ENCODE measurements around the gene SMARCAL1. TPM values are rescaled to one million over a fixed set of nuclear protein-coding genes. Genes with fewer than 3 reads are reported as not detected.

The SMARCAL1 gene
- total RNA-seq, 1 experiment from 2014 or later: 20.9 TPM

DNA sequence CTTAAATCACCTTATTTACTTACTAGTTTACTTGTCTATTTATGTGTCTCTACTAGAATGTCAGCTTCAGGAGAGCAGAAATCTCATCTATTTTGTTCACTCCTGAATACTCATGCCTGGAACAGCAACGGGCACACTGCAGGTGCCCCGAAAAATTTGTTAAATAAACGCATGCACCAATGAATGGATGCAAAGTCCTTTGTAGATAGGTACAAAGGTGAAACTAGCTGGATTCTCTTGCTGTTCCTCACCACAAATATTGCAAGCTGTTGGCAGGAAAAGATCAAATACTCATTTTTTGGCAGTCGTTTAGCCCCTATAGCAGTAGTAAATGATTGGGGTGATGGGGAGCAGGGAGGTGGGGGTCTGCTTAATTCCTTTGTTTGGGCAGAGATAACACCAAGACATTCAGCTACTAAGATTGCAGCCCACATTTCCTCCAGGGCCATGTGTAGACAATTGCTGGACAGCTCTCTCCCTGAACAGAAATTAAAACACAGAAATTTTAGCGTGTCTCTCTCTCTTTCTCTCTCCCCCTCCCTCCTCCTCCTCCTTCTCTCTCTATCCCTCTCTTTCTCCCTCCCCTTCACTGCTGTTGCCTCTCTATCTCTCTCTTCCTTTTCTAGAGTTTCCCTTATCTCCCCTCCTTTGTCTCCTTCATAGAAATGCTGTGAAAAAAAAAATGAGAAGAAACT is 45.4 kb upstream of the SMARCAL1 start:
- Mint-ChIP-seq H3K27me3 (ENCODE audit: low read depth) (peaks cover 32% of the 10 kb centered on the region), H3K36me3 (no peaks in the 10 kb centered on the region), H3K4me1 (peaks cover 28% of the 10 kb centered on the region), H3K4me3 (no peak overlapping the region), H3K9me3 (no peaks in the 10 kb centered on the region), H3K27ac (no peak overlapping the region)
- CTCF ChIA-PET: no interaction called here
- POLR2A ChIA-PET: no interaction called here
- DNase-seq (ENCODE audit: low spot score): no peak
- no peak for ATAC-seq
- TF ChIP-seq MXD4 (CRISPR knock-in tag; IDR thresholded peaks at IDR 0.05; ENCODE audit: borderline replicate concordance): no peak
- TF ChIP-seq, protein P1, sequence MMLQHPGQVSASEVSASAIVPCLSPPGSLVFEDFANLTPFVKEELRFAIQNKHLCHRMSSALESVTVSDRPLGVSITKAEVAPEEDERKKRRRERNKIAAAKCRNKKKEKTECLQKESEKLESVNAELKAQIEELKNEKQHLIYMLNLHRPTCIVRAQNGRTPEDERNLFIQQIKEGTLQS (CRISPR knock-in tag; conservative IDR thresholded peaks at IDR 0.05): no peak
- TF ChIP-seq ZNF232 (CRISPR knock-in tag; IDR thresholded peaks at IDR 0.05): no peak
- no peak for TF ChIP-seq SMAD4 (CRISPR knock-in tag; IDR thresholded peaks at IDR 0.05)
- TF ChIP-seq, protein P2, sequence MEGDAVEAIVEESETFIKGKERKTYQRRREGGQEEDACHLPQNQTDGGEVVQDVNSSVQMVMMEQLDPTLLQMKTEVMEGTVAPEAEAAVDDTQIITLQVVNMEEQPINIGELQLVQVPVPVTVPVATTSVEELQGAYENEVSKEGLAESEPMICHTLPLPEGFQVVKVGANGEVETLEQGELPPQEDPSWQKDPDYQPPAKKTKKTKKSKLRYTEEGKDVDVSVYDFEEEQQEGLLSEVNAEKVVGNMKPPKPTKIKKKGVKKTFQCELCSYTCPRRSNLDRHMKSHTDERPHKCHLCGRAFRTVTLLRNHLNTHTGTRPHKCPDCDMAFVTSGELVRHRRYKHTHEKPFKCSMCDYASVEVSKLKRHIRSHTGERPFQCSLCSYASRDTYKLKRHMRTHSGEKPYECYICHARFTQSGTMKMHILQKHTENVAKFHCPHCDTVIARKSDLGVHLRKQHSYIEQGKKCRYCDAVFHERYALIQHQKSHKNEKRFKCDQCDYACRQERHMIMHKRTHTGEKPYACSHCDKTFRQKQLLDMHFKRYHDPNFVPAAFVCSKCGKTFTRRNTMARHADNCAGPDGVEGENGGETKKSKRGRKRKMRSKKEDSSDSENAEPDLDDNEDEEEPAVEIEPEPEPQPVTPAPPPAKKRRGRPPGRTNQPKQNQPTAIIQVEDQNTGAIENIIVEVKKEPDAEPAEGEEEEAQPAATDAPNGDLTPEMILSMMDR (IDR thresholded peaks at IDR 0.05): no peak
- no peak for TF ChIP-seq ZNF416 (CRISPR knock-in tag; IDR thresholded peaks at IDR 0.05)
- TF ChIP-seq JUN (CRISPR knock-in tag; IDR thresholded peaks at IDR 0.05): no peak
- TF ChIP-seq, protein P3, sequence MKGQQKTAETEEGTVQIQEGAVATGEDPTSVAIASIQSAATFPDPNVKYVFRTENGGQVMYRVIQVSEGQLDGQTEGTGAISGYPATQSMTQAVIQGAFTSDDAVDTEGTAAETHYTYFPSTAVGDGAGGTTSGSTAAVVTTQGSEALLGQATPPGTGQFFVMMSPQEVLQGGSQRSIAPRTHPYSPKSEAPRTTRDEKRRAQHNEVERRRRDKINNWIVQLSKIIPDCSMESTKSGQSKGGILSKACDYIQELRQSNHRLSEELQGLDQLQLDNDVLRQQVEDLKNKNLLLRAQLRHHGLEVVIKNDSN (CRISPR knock-in tag; IDR thresholded peaks at IDR 0.05): no peak

DNA sequence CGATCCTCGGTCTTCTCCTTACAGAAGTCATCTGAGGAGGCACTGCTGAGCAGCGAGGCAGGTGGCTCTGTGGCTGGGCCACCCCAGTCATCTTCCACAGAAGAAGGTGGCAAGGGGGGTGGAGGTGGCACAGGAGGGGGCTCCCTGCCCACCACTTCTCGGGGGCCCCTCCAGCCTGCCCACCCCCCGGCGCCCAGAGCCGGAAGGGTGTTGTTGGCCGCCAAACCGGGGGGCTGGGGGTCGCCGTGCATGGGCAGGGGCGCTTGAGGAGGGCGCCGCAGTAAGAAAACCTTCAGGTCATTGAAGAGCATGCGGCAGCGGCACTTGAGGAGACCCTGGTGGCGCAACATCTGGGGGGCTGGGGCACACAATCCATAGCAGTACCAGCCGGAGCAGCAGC is 42.5 kb upstream of the SMARCAL1 start:
- TF ChIP-seq, protein P1 (CRISPR knock-in tag; conservative IDR thresholded peaks at IDR 0.05): no peak
- TF ChIP-seq RORB (CRISPR knock-in tag; IDR thresholded peaks at IDR 0.05) (no peak), ZNF263 (CRISPR knock-in tag; IDR thresholded peaks at IDR 0.05; ENCODE audit: low read depth) (no peak), JAZF1 (CRISPR knock-in tag; IDR thresholded peaks at IDR 0.05) (no peak), GTF2I (CRISPR knock-in tag; conservative IDR thresholded peaks at IDR 0.05) (no peak), FOXK1 (CRISPR knock-in tag; IDR thresholded peaks at IDR 0.05) (no peak)
- Mint-ChIP-seq H3K27me3 (ENCODE audit: low read depth) (peaks cover 54% of the 10 kb centered on the region), H3K4me3 (peak overlapping the region; percentile 86; the same call in 1 of the 2 replicates)

DNA sequence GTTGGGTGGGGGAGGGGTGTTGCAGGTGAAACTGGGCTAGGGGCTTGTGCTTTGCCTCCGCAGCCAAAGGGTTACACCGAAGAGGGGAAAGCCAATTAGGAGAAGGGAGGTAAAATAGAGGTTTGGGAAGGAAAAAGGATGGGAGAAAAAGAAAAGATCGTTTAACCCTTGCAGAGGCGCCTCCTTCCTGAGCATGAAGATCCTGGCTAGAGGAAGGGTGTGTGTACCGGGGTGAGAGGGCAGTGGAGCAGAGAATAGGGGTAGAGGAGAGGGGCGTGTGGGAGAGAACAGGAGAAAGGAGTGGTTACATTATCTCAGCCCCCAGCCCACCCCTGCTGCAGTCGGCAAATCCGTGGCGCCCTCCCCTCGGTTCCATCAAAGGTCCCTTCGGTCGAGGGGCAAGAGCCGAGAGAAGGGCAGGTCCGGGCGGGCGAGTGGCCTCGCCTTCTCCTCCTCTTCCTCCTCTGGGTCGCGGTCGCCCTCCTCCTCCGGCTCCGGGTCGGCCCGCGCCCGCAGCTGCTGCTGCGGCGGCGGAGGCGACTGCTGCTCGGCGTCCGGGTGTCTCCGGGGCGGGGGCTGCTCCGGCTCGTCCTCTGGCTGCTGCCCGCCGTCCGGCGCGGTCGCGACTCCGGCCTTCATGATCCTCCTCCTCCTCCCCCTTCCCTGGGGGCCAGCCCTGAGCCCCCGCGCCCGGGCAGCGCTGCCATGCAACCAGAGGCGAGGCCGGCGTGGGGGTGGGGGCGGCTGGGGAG is 41.1 kb upstream of the SMARCAL1 start:
- TF ChIP-seq, protein P4, sequence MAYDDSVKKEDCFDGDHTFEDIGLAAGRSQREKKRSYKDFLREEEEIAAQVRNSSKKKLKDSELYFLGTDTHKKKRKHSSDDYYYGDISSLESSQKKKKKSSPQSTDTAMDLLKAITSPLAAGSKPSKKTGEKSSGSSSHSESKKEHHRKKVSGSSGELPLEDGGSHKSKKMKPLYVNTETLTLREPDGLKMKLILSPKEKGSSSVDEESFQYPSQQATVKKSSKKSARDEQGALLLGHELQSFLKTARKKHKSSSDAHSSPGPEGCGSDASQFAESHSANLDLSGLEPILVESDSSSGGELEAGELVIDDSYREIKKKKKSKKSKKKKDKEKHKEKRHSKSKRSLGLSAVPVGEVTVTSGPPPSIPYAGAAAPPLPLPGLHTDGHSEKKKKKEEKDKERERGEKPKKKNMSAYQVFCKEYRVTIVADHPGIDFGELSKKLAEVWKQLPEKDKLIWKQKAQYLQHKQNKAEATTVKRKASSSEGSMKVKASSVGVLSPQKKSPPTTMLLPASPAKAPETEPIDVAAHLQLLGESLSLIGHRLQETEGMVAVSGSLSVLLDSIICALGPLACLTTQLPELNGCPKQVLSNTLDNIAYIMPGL (CRISPR knock-in tag; IDR thresholded peaks at IDR 0.05): peak; percentile 72; the same call in 1 of the 2 replicates
- TF ChIP-seq GRHL2 (CRISPR knock-in tag; IDR thresholded peaks at IDR 0.05; ENCODE audit: insufficient replicate concordance, severe bottlenecking): no peak
- no peak for TF ChIP-seq ELF4 (CRISPR knock-in tag; IDR thresholded peaks at IDR 0.05; ENCODE audit: low read depth)
- TF ChIP-seq MYBL2 (CRISPR knock-in tag; IDR thresholded peaks at IDR 0.05): no peak
- no peaks in the 10 kb centered on the region for H3K36me3 Mint-ChIP-seq
- DNase-seq (ENCODE audit: low spot score) (peak; percentile 50), ATAC-seq (peak; percentile 66)
- CTCF ChIA-PET: interaction anchor here (0.7 to 1.9 kb wide), 5 partner anchors 28 to 633 kb away, joined by 3 to 11 read pairs (median 6); no protein-coding TSS in a partner anchor
- H3K4me1 Mint-ChIP-seq: peaks cover 30% of the 10 kb centered on the region
- peaks cover 58% of the 10 kb centered on the region for H3K27me3 Mint-ChIP-seq (ENCODE audit: low read depth)
- H3K4me3 Mint-ChIP-seq: peak overlapping the region; percentile 86
- POLR2A ChIA-PET: interaction anchor here (0.9 to 1.4 kb wide), 2 partner anchors 31 to 151 kb away, joined by 3 read pairs; no protein-coding TSS in a partner anchor
- no peaks in the 10 kb centered on the region for H3K9me3 Mint-ChIP-seq
- H3K27ac Mint-ChIP-seq: no peak overlapping the region

More for the DNA sequence above, 42.5 kb upstream of the SMARCAL1 start:
- DNase-seq (ENCODE audit: low spot score) (no peak), ATAC-seq (no peak)
- Mint-ChIP-seq H3K36me3 (no peaks in the 10 kb centered on the region), H3K9me3 (no peaks in the 10 kb centered on the region), H3K4me1 (peaks cover 30% of the 10 kb centered on the region), H3K27ac (no peak overlapping the region)
- ChIA-PET CTCF (no interaction called here), POLR2A (no interaction called here)
